GM18951 (cell line): ENCODE data around the gene AADACL3.

Experiments used
- POLR2A ChIP-seq: IDR thresholded peaks from 4 replicates; pipeline ENCODE4 v1.6.1; 2011; ENCODE audit warnings: mild to moderate bottlenecking; ENCODE audit not compliant: insufficient read length, insufficient read depth; ENCODE audit errors: extremely low read depth
- in situ Hi-C: fragments of 300-500 bp; cut with MboI; formaldehyde crosslinking; loops from one replicate; pipeline ENCODE4 v1.12.0; 2022; ENCODE audit warnings: low sequenced_read_pairs, mixed read lengths, inconsistent platforms; ENCODE audit not compliant: unreplicated experiment

AADACL3 gene

GRCh38 chr1:12734651-12735050, 18.7 kb downstream of the AADACL3 start:
- in situ Hi-C loops = no loop called here
- no peak for TF ChIP-seq POLR2A

- TF ChIP-seq POLR2A = no peak
Observed at GRCh38 chr1:12738934-12739333, 23.0 kb downstream of the AADACL3 start.

DNA sequence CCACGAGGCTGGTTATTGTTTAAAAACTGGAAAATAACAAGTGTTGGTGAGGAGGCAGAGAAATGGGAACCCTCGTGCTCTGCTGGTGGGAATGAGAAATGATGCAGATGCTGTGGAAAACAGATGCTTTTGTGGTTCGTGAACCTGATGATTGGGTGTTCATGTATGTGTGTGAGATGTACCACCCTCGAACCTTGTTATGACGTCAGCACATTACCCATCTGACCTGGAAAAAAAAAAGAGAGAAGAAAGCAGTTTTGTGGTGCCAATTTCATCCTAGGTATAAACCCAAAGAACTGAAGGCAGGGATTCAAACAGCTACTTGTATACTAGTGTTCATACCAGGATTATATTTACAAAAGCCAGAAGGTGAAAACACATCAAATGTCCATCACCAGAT, 23.7 kb downstream of the AADACL3 start:
- no peak for TF ChIP-seq POLR2A

More at GRCh38 chr1:12738934-12739333, 23.0 kb downstream of the AADACL3 start:
- in situ Hi-C loops = no loop called here

DNA sequence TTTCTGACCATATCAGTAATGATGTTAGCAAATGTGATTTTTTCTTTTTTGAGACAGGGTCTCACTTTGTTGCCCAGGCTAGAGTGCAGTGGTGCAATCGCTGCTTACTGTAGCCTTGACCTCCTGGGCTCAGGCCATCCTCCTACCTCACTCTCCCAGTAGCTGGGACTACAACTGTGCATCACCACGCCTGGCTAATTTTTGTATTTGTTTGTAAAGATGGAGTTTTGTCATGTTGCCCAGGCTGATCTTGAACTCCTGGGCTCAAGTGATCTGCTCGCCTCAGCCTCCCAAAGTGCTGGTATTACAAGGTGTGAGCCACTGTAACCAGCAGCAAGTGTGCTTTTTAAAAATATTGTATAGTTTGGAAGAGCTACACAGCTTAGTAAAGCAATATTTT, 26.0 kb downstream of the AADACL3 start:
- in situ Hi-C loops = no loop called here

More for the DNA sequence above, 23.7 kb downstream of the AADACL3 start:
- in situ Hi-C loops = no loop called here

GRCh38 chr1:12745126-12745991, 29.4 kb downstream of the AADACL3 start:
- in situ Hi-C loops = no loop called here
- TF ChIP-seq POLR2A = no peak

More for the DNA sequence above, 26.0 kb downstream of the AADACL3 start:
- TF ChIP-seq POLR2A = no peak

DNA sequence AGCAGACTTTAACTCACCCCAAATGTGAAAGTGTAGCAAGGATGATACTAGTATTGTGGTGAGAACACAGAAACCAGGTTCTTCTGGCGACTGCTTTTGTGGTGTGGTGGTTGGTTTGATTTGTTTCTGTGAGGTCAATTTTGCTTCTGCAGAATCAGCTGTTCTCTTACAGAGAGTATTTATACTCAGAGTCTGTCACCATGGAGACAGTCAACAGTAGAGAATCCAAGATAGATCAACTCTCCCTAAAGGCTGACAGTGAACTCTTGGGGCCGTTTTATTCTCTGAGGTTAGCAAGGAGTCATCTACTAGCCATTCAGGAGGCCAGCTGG, 30.0 kb downstream of the AADACL3 start, which contains the start of gene CFAP107:
Gene CFAP107, plus strand, starts transcription at position 209 of the 332 bp plus-strand sequence. CDS start 231 bp downstream, outside the sequence.
- in situ Hi-C loops = no loop called here
- TF ChIP-seq POLR2A = no peak

- no peak for TF ChIP-seq POLR2A
- in situ Hi-C loops = no loop called here
Observed at GRCh38 chr1:12748778-12749355, 33.0 kb downstream of the AADACL3 start.

DNA sequence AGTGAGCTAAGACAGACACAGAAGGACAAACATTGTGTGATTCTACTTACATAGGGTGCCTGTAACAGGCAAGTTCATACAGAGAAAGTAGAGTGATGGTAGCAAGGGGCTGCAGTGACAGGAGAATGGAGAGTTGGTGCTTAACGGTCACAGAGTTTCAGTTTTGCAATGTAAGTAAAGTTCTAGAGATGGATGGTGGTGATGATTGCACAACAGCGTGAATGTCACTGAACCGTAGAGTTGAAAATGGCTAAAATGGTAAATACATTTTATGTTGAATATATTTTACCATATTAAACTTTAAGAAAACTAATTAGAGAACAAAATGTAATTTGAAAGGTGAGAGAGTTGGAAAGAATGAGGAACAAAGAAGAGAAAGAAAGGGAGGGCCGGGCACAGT, 38.8 kb downstream of the AADACL3 start:
- no peak for TF ChIP-seq POLR2A

DNA sequence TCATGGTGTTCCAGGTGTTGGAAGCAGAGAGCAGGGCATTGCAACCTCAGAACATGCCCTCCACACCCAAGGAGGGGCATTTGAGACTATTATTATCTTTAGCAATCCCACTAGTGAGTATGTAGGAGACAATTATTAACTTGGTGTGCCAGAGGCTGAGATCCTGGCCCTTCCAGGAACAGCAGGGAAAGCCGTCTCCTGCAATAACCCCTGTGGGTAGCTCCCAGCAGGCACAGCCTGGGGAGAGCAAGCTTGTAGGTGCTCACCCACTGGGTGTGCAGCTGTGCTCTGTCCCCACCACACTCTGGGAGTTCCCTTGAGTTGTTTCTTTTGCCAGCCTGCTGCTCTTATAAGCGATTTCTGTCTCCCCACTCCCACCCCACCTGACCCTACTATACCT, 40.4 kb downstream of the AADACL3 start:
- TF ChIP-seq POLR2A = no peak
- in situ Hi-C loops = no loop called here

More for the DNA sequence above, 38.8 kb downstream of the AADACL3 start:
- in situ Hi-C loops = no loop called here

- no peak for TF ChIP-seq POLR2A
- in situ Hi-C loops = no loop called here
Observed at GRCh38 chr1:12756768-12757413, 41.0 kb downstream of the AADACL3 start.

GRCh38 chr1:12757836-12758235, 41.9 kb downstream of the AADACL3 start:
- no peak for TF ChIP-seq POLR2A
- in situ Hi-C loops = no loop called here

DNA sequence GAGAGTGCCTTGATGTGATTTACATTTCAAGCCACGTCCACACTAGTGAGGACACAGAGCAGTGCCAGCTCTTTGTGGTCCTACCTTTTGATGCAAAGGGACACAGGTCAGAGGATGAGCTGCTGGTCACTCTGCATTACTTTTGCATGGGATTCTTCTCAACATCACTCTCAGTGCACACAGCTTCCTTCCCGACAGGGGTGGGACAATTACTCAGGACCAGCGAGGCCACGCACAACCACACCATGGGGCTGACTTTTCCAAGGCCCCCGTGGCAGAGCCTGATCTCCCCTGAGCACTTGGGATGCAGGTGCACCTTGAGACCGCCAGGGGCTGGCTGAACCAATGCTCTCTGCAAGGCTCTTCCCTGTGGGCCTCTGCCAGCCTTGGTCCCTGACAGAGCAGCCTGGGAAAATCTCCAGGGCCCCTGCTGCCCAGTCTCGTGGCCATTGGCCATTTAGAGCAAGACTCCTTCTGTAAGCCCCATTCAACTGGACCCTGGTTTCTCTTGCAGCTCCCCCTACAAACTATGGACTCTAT, 44.4 kb downstream of the AADACL3 start:
- in situ Hi-C loops = no loop called here
- TF ChIP-seq POLR2A = no peak

- TF ChIP-seq POLR2A = no peak
- in situ Hi-C loops = no loop called here
Observed at GRCh38 chr1:12761781-12762180, 45.9 kb downstream of the AADACL3 start.

- in situ Hi-C loops = no loop called here
- TF ChIP-seq POLR2A = no peak
Observed at GRCh38 chr1:12762766-12763165, 46.9 kb downstream of the AADACL3 start.

- no peak for TF ChIP-seq POLR2A
- in situ Hi-C loops = no loop called here
Observed at GRCh38 chr1:12763479-12763878, 47.6 kb downstream of the AADACL3 start.
